MM.1S (cell line): ENCODE data around the gene KPNA1.

Experiments used
- DNase-seq: peaks from one replicate; pipeline ENCODE4 v3.0.0-alpha.2; 2015
- H2AFZ ChIP-seq: fragments of 300-600 bp; sonication (generic); 2 replicates; pipeline ENCODE4 v1.6.0; 2016; ENCODE audit warnings: antibody characterized with exemption, low read length
- H3F3A ChIP-seq: fragments of 300-600 bp; sonication (generic); 2 replicates; pipeline ENCODE4 v1.6.1; 2016; ENCODE audit warnings: mild to moderate bottlenecking, antibody characterized with exemption, low read length, moderate library complexity, mixed read lengths; ENCODE audit not compliant: insufficient read depth
- H3K27ac ChIP-seq: fragments of 300-600 bp; sonication (generic); 2 replicates; pipeline ENCODE4 v1.5.1; 2016; ENCODE audit warnings: mild to moderate bottlenecking, low read length
- H3K27me3 ChIP-seq: fragments of 300-600 bp; sonication (generic); replicated peaks from 2 replicates; pipeline ENCODE4 v1.6.0; 2016; ENCODE audit warnings: low read length; ENCODE audit not compliant: insufficient read depth
- H3K36me3 ChIP-seq: fragments of 300-600 bp; sonication (generic); replicated peaks from 2 replicates; pipeline ENCODE4 v1.6.1; 2016; ENCODE audit warnings: mild to moderate bottlenecking, low read length, mixed read lengths; ENCODE audit not compliant: insufficient read depth
- H3K4me1 ChIP-seq: fragments of 300-600 bp; sonication (generic); 2 replicates; pipeline ENCODE4 v1.6.1; 2016; ENCODE audit warnings: low read length, mixed read lengths
- H3K4me2 ChIP-seq: fragments of 300-600 bp; sonication (generic); 2 replicates; pipeline ENCODE4 v1.6.0; 2016; ENCODE audit warnings: low read depth, low read length
- H3K4me3 ChIP-seq: fragments of 300-600 bp; sonication (generic); 2 replicates; pipeline ENCODE4 v1.5.1; 2016; ENCODE audit warnings: low read length, mixed read lengths
- H3K79me2 ChIP-seq: fragments of 300-600 bp; sonication (generic); 2 replicates; pipeline ENCODE4 v1.6.1; 2016; ENCODE audit warnings: mixed run types, low read length, mixed read lengths
- H3K9ac ChIP-seq: fragments of 300-600 bp; sonication (generic); 2 replicates; pipeline ENCODE4 v1.6.1; 2016; ENCODE audit warnings: low read length, mixed read lengths
- H3K9me2 ChIP-seq: fragments of 300-600 bp; sonication (generic); replicated peaks from 2 replicates; pipeline ENCODE4 v1.6.1; 2016; ENCODE audit warnings: mild to moderate bottlenecking, low read length, mixed read lengths; ENCODE audit not compliant: insufficient read depth
- H3K9me3 ChIP-seq: fragments of 300-600 bp; sonication (generic); replicated peaks from 2 replicates; pipeline ENCODE4 v1.6.1; 2016; ENCODE audit warnings: mild to moderate bottlenecking, low read length, mixed read lengths; ENCODE audit not compliant: insufficient read depth
- H4K20me1 ChIP-seq: fragments of 300-600 bp; sonication (generic); 2 replicates; pipeline ENCODE4 v1.6.1; 2016; ENCODE audit warnings: mild to moderate bottlenecking, low read length, moderate library complexity, mixed read lengths; ENCODE audit not compliant: insufficient read depth
- EZH2 ChIP-seq: fragments of 300-600 bp; sonication (generic); optimal IDR thresholded peaks from 2 replicates; pipeline ENCODE3; 2017; ENCODE audit warnings: low read depth, mild to moderate bottlenecking, antibody characterized with exemption, low read length, mixed read lengths
- EZH2phosphoT487 ChIP-seq: fragments of 300-600 bp; sonication (generic); IDR thresholded peaks from 2 replicates; pipeline ENCODE4 v1.6.1; 2018; ENCODE audit warnings: antibody characterized with exemption, low read length
- TF ChIP-seq, protein P1 (sequence below): fragments of 300-600 bp; sonication (generic); IDR thresholded peaks from 2 replicates; pipeline ENCODE4 v1.5.1; 2016; ENCODE audit warnings: antibody characterized with exemption, low read length, mixed read lengths

Gene KPNA1

GRCh38 chr3:122409446-122409845 lies 105.3 kb downstream of the KPNA1 start:
- TF ChIP-seq, protein P1, sequence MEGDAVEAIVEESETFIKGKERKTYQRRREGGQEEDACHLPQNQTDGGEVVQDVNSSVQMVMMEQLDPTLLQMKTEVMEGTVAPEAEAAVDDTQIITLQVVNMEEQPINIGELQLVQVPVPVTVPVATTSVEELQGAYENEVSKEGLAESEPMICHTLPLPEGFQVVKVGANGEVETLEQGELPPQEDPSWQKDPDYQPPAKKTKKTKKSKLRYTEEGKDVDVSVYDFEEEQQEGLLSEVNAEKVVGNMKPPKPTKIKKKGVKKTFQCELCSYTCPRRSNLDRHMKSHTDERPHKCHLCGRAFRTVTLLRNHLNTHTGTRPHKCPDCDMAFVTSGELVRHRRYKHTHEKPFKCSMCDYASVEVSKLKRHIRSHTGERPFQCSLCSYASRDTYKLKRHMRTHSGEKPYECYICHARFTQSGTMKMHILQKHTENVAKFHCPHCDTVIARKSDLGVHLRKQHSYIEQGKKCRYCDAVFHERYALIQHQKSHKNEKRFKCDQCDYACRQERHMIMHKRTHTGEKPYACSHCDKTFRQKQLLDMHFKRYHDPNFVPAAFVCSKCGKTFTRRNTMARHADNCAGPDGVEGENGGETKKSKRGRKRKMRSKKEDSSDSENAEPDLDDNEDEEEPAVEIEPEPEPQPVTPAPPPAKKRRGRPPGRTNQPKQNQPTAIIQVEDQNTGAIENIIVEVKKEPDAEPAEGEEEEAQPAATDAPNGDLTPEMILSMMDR = no peak
- TF ChIP-seq EZH2phosphoT487 (no peak), EZH2 (no peak)
- Histone ChIP-seq H2AFZ (no peak overlapping the region), H3K4me3 (no peak overlapping the region), H3K9ac (no peak overlapping the region), H3K36me3 (0 out of 2 replicates have a peak, but pooled peaks cover 3% of the 10 kb centered on the region), H3K79me2 (peaks cover 10% of the 10 kb centered on the region; the same call in 1 of the 2 replicates), H3K27me3 (no peaks in the 10 kb centered on the region), H3F3A (peaks cover 9% of the 10 kb centered on the region), H3K9me2 (no peaks in the 10 kb centered on the region), H3K9me3 (no peaks in the 10 kb centered on the region), H3K4me1 (peaks cover 28% of the 10 kb centered on the region), H3K27ac (no peak overlapping the region), H3K4me2 (no peak overlapping the region), H4K20me1 (no peaks in the 10 kb centered on the region)
- DNase-seq = no peak

GRCh38 chr3:122407946-122408345 lies 106.8 kb downstream of the KPNA1 start:
- Histone ChIP-seq H3K9me3 (no peaks in the 10 kb centered on the region), H3K4me3 (no peak overlapping the region), H2AFZ (no peak overlapping the region), H3K4me2 (no peak overlapping the region), H3K9ac (no peak overlapping the region), H3F3A (0 out of 2 replicates have a peak, but pooled peaks cover 5% of the 10 kb centered on the region), H3K36me3 (0 out of 2 replicates have a peak, but pooled peaks cover 3% of the 10 kb centered on the region), H3K27ac (no peak overlapping the region), H4K20me1 (no peaks in the 10 kb centered on the region), H3K9me2 (no peaks in the 10 kb centered on the region), H3K79me2 (no peaks in the 10 kb centered on the region), H3K4me1 (peaks cover 25% of the 10 kb centered on the region), H3K27me3 (no peaks in the 10 kb centered on the region)
- no peak for DNase-seq
- TF ChIP-seq EZH2 = no peak
- TF ChIP-seq, protein P1 = no peak
- TF ChIP-seq EZH2phosphoT487 = no peak

- H3K27ac ChIP-seq = peak overlapping the region; percentile 8; the same call in 1 of the 2 replicates
- no peaks in the 10 kb centered on the region for H3K79me2 ChIP-seq
- 0 out of 2 replicates have a peak, but pooled peaks cover 5% of the 10 kb centered on the region for H3F3A ChIP-seq
- peak; percentile 32 for DNase-seq
- H3K9me2 ChIP-seq = no peaks in the 10 kb centered on the region
- H3K4me2 ChIP-seq = peak overlapping the region; percentile 17; the same call in 1 of the 2 replicates
- H3K9ac ChIP-seq = no peak overlapping the region
- no peaks in the 10 kb centered on the region for H4K20me1 ChIP-seq
- H3K4me1 ChIP-seq = peaks cover 25% of the 10 kb centered on the region
- H2AFZ ChIP-seq = no peak overlapping the region
- H3K9me3 ChIP-seq = no peaks in the 10 kb centered on the region
- H3K4me3 ChIP-seq = no peak overlapping the region
- TF ChIP-seq EZH2phosphoT487 (no peak), EZH2 (no peak)
- TF ChIP-seq, protein P1 = no peak
- H3K27me3 ChIP-seq = no peaks in the 10 kb centered on the region
- 0 out of 2 replicates have a peak, but pooled peaks cover 3% of the 10 kb centered on the region for H3K36me3 ChIP-seq
Measured at GRCh38 chr3:122406198-122406597, 108.5 kb downstream of the KPNA1 start.
